Activated B cell treated with CpG ODN at 0.5 μM for 24 hours (primary cell): ENCODE measurements around the gene PSMD13. TPM values are rescaled to one million over a fixed set of nuclear protein-coding genes. Genes with fewer than 3 reads are reported as not detected.

Experiments
- ATAC-seq: fragments of 200-7000 bp; cut with Tn5 transposase; one replicate; pipeline ENCODE4 v1.10.0; 2021; ENCODE audit warnings: low read depth, mild to moderate bottlenecking, moderate library complexity
- CTCF ChIA-PET: fragments of 350-600 bp; sonication (Branson Sonifier 250); formaldehyde crosslinking; loops from one replicate; lab custom pipeline; 2021; ENCODE audit warnings: antibody characterized with exemption; lab: Charles Lee
- POLR2A ChIA-PET: fragments of 350-600 bp; sonication (Branson Sonifier 250); formaldehyde crosslinking; loops from one replicate; lab custom pipeline; 2021; ENCODE audit warnings: antibody characterized with exemption; lab: Charles Lee
- DNase-seq: peaks from one replicate; pipeline ENCODE4 v3.0.0; 2022
- H3K27ac Mint-ChIP-seq: one replicate; pipeline ENCODE4 v1.8.0; 2020; ENCODE audit warnings: mixed read lengths
- H3K27me3 Mint-ChIP-seq: one replicate; pipeline ENCODE4 v1.8.0; 2021; ENCODE audit warnings: mixed read lengths
- H3K36me3 Mint-ChIP-seq: one replicate; pipeline ENCODE4 v1.8.0; 2021; ENCODE audit warnings: low read depth, mixed read lengths
- H3K4me1 Mint-ChIP-seq: one replicate; pipeline ENCODE4 v1.8.0; 2021; ENCODE audit warnings: mixed read lengths
- H3K4me3 Mint-ChIP-seq: one replicate; pipeline ENCODE4 v1.8.0; 2020; ENCODE audit warnings: mild to moderate bottlenecking, mixed read lengths
- H3K9me3 Mint-ChIP-seq: one replicate; pipeline ENCODE4 v1.8.0; 2020; ENCODE audit warnings: mixed read lengths
- intact Hi-C: fragments of 100-400 bp; cut with micrococcal nuclease; formaldehyde crosslinking; loops from one replicate; pipeline ENCODE4 v1.15.1; 2024
- total RNA-seq: library from RNA; stranded (reverse); gene quantifications from 2 replicates; pipeline ENCODE4 v1.2.3, GENCODE V29; 2022
- TF ChIP-seq, protein P1 (sequence below): fragments of 200-600 bp; IDR thresholded peaks from one replicate; pipeline ENCODE4 v1.8.0; 2022; ENCODE audit warnings: antibody characterized with exemption, mild to moderate bottlenecking

The PSMD13 gene
- total RNA-seq, 1 donor from 2014 or later = 149 TPM

- Mint-ChIP-seq H3K9me3 (no peaks in the 10 kb centered on the region), H3K4me3 (no peak overlapping the region), H3K27me3 (no peaks in the 10 kb centered on the region), H3K36me3 (peaks cover 21% of the 10 kb centered on the region), H3K4me1 (peaks cover 6% of the 10 kb centered on the region), H3K27ac (no peak overlapping the region)
- TF ChIP-seq, protein P1, sequence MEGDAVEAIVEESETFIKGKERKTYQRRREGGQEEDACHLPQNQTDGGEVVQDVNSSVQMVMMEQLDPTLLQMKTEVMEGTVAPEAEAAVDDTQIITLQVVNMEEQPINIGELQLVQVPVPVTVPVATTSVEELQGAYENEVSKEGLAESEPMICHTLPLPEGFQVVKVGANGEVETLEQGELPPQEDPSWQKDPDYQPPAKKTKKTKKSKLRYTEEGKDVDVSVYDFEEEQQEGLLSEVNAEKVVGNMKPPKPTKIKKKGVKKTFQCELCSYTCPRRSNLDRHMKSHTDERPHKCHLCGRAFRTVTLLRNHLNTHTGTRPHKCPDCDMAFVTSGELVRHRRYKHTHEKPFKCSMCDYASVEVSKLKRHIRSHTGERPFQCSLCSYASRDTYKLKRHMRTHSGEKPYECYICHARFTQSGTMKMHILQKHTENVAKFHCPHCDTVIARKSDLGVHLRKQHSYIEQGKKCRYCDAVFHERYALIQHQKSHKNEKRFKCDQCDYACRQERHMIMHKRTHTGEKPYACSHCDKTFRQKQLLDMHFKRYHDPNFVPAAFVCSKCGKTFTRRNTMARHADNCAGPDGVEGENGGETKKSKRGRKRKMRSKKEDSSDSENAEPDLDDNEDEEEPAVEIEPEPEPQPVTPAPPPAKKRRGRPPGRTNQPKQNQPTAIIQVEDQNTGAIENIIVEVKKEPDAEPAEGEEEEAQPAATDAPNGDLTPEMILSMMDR = no peak
- ATAC-seq = no peak
- ChIA-PET CTCF (no interaction called here), POLR2A (interaction anchor here (0.7 to 1.7 kb wide), 3 partner anchors 12 to 62 kb away, joined by 3 to 5 read pairs (median 3); no protein-coding TSS in a partner anchor)
- no peak for DNase-seq
- intact Hi-C loops = no loop called here
These were observed 57.3 kb downstream of the PSMD13 start for GRCh38 chr11:293852-294661.

GRCh38 chr11:294780-295179, 58.0 kb downstream of the PSMD13 start:
- peaks cover 2% of the 10 kb centered on the region for H3K4me1 Mint-ChIP-seq
- no peak overlapping the region for H3K27ac Mint-ChIP-seq
- TF ChIP-seq, protein P1 = no peak
- peaks cover 21% of the 10 kb centered on the region for H3K36me3 Mint-ChIP-seq
- H3K9me3 Mint-ChIP-seq = no peaks in the 10 kb centered on the region
- intact Hi-C loops = no loop called here
- no peaks in the 10 kb centered on the region for H3K27me3 Mint-ChIP-seq
- H3K4me3 Mint-ChIP-seq = no peak overlapping the region
- DNase-seq (no peak), ATAC-seq (no peak)
- POLR2A ChIA-PET = interaction anchor here (1.2 to 1.7 kb wide), 2 partner anchors 27 to 61 kb away, joined by 3 to 5 read pairs; no protein-coding TSS in a partner anchor
- CTCF ChIA-PET = no interaction called here

DNA sequence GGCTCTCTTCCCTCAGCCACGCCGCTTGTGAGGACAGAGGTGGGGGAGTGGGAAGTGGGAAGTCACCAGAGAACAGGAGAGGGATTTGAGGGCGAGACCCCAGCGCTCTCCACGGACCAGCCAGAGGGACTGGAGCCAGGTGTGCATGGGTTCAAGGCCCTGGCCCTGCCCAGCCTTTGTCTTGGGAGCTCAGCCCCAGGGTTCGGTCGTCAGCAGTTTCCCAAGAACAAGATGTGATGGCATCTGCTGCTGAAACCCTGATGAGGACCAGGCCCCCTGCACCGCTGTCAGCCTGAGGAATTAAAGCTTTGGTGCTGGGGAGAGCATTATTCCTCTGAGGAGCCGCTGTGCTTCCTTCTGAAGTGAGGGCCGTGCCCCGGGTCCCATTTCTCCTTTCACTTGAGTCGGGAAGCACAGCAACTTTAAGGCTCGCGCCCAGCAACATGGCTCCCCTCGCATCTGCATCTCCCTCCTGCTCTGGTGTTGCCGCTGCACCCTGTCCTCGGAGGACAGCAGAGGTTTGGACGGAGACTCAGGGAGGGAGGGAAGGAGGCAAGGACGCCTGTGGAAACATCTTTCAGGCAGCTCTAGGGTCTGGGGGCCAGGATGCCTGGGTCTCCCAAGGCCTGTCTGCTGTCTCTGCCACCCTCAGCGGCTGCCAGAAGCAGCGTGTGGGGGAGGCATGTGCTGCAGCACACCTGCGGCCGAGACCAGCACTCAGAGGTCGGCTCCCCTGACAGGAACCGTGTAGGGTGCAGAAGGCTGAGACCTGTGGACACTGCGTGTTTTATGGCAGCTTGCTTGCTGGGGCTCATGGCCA, 58.8 kb downstream of the PSMD13 start:
- ChIA-PET POLR2A (interaction anchor here (1.7 kb wide), 1 partner anchor 28 kb away, joined by 5 read pairs; no protein-coding TSS in a partner anchor), CTCF (no interaction called here)
- H3K27me3 Mint-ChIP-seq = no peaks in the 10 kb centered on the region
- no peaks in the 10 kb centered on the region for H3K9me3 Mint-ChIP-seq
- H3K36me3 Mint-ChIP-seq = peaks cover 21% of the 10 kb centered on the region
- H3K4me3 Mint-ChIP-seq = no peak overlapping the region
- H3K27ac Mint-ChIP-seq = no peak overlapping the region
- H3K4me1 Mint-ChIP-seq = peaks cover 2% of the 10 kb centered on the region
- DNase-seq (no peak), ATAC-seq (no peak)
- TF ChIP-seq, protein P1 = no peak
- intact Hi-C loops = no loop called here

DNA sequence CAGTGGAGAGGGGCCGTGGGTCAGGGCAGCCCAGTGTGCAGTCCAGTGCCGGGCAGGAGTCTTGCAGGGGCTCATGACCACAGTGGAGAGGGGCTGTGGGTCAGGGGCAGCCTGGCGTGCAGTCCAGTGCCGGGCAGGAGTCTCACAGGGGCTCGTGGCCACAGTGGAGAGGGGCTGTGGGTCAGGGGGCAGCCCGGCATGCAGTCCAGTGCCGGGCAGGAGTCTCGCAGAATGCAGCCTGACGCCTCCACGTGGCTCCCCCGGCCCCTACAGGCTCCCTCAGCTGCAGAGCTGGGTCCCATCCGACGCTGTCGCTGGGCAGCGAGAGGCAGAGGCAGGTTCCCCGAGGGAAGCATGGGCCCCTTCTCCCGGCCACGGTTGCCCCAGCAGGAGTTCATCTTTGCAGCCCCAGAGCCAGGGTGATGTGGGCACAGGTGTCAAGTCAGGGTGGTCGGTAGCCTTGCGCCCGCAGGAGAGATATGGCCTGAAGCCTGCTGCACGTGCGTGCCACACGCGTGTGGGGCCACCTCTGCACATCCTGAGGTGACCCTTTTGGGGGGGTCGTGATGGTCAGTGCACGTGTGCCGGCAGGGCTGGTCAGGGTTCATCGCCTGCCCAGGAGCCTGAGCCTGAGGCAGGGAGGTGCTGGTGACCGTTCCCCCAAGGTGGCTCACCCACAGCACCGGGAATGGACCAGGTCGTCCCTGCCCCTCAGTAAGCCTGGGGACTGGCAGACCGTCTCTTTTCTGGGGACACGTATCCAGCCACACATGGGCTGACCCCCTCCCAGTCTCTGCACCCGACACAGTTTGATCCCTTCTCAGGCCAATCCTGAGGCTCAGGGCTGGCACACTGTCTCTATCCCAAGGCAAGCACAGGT, 59.6 kb downstream of the PSMD13 start:
- TF ChIP-seq, protein P1 = no peak
- Mint-ChIP-seq H3K36me3 (peaks cover 17% of the 10 kb centered on the region), H3K27me3 (no peaks in the 10 kb centered on the region), H3K27ac (no peak overlapping the region), H3K4me1 (peaks cover 6% of the 10 kb centered on the region), H3K9me3 (no peaks in the 10 kb centered on the region), H3K4me3 (no peak overlapping the region)
- intact Hi-C loops = no loop called here
- POLR2A ChIA-PET = no interaction called here
- ATAC-seq = no peak
- CTCF ChIA-PET = no interaction called here
- no peak for DNase-seq
